DMS153 (cell line): ENCODE measurements around the gene MGAT4B.
"Not testable (repeated sequence)": the region's sequence is repeated elsewhere in the genome, so short reads cannot be mapped to it uniquely, and the experiment has no call there.

Experiments used
- DNase-seq: peaks from one replicate; lab custom pipeline; 2025; lab: John Stamatoyannopoulos, UW

MGAT4B gene

DNA sequence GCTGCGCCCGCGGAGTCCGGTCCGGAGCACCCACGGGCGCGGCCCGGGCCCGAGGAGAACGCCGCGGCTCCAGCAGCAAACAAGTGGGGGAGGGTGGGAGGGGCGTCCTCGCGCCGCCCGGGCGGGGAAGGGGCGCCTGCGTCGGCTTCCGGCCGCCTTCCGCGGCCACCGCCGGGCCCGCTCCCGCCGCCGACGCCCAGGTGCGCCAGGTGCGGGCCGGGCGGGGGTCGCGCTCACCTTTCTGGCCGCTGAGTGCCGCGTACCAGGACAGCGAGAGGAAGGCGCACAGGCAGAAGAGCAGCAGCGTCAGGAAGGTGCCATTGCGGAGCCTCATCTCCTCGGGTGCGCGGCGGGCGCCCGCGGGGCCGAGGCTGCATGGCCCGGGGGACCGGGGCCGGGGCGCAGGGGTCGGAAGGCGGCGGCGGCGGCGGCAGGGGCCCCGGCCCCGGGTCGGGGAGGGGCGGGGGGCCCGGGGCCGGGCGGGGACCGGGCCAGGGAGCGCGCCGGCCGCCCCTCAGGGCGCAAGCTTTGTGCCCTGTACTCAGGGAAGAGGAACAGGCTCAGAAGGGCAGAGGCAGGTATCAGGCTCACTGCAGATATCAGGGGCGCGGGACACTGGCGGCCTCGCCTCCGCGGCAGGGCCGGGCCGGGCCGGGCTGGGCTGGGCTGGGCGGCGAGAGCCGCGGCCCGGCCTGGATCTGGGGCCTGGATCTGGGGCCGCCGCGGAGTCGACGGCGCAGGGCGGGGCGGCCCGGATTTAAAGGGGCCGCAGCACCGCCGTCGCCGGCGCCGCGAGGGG is at the start of gene MGAT4B:
MGAT4B (minus strand) TSS at position 617 of the 799 bp plus-strand sequence; CDS start at position 334, 283 bp downstream.
- no peak for DNase-seq

GRCh38 chr5:179854356-179854755 is 47.7 kb upstream of the MGAT4B start:
- no peak for DNase-seq

DNA sequence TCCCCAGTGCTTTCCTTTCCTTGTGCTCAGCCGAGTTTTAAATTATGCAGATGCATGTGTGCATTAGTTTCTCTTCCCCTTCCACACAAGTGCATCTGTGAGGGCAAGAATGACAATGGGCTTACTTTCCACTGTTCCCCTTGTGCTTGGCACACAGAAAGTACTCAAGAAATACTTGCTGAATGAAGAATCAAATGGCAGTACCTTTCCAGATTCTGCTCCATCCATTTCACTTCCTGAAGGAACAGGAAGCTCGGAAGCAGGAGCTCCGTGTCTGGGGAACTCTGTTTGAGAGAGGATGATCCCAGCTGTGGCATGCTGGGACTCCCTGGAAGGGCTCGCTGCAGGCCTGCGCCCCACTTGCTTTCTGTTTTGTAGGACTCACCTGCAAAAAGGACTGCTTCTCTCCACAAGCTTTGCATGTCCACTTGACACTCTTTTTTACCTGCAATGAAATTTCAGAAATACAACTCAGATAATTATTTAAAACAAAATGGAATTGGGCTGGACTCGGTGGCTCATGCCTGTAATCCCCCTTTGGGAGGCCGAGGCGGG is 46.4 kb upstream of the MGAT4B start:
- DNase-seq: no peak

DNA sequence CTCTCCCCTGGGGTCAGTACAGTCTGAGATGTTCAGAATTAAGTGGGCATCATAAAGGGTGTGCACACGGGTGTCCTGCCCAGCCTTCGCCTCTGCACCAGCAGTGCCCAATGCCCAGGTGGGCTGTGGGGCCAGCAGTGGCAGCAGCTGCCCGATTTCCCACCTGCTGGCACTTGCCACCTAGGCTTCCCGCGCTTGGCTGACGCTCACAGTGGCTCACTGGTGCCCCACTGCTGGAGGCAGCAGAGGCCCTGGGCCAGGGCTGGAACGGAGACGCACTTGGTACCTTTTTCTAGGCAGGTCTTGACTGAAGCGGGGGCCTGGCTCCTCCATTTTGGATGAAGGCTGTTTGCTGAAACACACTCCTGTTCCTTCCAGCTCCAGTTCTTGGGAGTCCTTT is 35.0 kb upstream of the MGAT4B start:
- no peak for DNase-seq

DNA sequence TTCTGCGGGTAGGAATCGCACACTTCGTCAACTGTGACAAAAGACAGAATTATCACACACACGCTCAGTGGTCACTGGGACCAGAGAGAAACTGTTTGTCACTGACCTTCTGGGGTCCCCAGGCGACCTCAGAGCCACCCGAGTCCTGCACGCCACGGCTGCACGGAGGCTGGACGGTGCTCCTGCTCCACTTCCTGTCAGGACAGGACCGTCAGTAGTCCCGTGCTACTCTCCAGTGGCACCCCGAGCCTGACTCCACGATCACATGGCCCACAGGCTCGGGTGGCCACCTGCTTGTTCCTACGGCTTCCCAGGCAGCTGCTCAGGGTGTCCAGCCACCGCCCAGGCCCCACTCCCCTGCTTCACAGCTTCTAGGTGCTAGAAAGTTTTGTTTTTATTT is 34.1 kb upstream of the MGAT4B start:
- DNase-seq: no peak

DNA sequence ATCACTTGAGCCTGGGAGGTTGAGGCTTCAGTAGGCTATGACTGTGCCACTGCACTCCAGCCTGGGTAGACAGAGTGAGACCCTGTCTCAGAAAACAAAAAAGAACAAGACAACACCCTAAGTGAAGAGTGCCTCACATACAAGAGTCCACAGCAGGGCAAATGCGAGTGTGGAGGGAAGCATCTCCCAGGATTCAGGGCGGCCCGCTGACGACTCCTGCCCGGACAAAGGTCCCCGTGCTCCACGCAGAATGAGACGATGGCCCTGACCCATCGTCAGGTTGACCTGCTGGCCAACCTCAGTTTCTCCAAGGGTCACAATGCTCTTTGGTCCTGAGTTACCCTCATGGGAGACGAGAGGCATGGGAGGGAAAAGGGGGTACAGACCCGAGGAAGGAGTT is 33.7 kb upstream of the MGAT4B start:
- DNase-seq: no peak

DNA sequence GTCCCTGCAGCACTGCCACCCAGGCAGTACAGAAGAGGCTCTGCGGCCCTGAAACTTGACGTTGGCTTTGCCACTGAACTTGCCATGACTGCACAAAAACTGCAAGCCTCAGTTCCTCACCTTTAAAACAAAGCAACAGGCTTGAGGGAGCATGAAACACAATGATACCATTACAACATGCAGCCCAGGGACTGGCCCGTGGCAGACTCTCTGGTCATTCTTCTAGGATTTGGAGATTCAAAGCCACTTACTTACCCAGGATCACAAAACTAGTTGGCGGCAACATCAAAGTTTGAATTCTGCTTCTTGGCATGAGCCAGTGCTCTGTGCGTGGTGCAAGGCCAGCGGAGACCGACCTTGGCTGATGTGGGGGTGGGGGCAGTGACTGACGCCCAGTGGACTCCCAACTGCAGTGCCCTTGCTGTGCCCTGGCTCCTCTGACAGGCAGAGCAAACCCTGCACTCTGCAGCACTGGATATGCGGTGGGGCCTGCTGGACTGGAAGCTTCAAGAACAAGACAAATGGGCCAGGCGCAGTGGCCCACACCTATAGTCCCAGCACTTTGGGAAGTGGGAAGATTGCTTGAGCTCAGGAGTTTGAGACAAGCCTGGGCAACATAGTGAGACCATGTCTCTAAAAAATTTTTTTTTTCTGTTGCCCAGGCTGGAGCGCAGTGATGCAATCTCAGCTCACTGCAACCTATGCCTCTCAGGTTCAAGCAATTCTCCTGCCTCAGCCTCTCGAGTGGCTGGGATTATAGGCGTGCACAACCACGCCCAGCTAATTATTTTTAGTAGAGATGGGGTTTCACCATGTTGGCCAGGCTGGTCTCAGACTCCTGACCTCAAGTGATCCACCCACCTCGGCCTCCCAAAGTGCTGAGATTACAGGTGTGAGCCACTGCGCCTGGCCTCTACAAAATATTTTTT is 32.9 kb upstream of the MGAT4B start:
- no peak for DNase-seq

GRCh38 chr5:179837076-179838011 is 30.7 kb upstream of the MGAT4B start:
- DNase-seq: no peak

GRCh38 chr5:179836225-179837019 is 29.8 kb upstream of the MGAT4B start:
- DNase-seq: no peak

GRCh38 chr5:179834871-179835270 is 28.2 kb upstream of the MGAT4B start:
- not testable (repeated sequence) for DNase-seq

DNA sequence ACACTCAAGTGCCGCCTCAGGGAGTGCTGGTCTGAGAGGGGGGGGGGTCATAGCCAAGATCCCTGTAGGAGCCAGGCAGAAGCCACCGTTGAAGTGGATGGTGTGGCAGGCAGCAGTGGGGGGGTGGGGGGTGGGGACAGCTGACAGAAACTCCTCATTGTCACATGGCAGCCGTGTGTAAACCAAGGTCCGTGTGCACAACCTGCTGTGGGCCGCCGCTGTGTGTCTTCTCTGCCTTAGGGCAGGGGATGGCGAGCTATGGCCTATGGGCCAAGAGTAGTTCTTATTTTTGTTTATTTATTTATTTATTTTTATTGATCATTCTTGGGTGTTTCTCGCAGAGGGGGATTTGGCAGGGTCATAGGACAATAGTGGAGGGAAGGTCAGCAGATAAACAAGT is 27.5 kb upstream of the MGAT4B start:
- DNase-seq: no peak

GRCh38 chr5:179833709-179834070 is 27.0 kb upstream of the MGAT4B start:
- DNase-seq: no peak

DNA sequence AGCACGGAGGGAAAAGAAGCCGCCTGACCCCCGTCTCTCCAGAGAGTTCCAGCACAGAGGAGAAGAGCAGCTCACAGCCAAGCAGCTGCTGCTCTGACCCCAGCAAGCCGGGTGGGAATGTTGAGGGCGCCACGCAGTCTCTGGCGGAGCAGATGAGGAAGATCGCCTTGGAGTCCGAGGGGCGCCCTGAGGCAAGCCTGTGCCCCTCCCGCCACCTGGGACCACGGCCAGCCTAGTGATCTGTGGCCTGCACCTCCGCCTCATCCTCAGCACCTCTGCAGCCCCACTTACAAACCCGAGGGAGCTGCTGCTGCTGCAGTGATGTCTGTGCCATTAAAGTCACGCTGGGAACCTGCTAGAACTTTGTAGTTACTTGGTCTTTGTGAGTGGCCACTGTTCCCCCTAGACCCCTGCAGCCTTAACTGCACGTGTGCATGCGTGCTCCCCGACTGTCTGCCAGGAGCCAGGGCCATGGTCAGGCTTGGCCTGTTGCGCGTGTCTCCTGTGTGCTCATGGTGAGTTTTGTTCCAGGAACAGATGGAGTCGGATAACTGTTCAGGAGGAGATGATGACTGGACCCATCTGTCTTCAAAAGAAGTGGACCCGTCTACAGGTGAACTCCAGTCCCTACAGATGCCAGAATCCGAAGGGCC is 26.5 kb upstream of the MGAT4B start:
- DNase-seq: no peak

DNA sequence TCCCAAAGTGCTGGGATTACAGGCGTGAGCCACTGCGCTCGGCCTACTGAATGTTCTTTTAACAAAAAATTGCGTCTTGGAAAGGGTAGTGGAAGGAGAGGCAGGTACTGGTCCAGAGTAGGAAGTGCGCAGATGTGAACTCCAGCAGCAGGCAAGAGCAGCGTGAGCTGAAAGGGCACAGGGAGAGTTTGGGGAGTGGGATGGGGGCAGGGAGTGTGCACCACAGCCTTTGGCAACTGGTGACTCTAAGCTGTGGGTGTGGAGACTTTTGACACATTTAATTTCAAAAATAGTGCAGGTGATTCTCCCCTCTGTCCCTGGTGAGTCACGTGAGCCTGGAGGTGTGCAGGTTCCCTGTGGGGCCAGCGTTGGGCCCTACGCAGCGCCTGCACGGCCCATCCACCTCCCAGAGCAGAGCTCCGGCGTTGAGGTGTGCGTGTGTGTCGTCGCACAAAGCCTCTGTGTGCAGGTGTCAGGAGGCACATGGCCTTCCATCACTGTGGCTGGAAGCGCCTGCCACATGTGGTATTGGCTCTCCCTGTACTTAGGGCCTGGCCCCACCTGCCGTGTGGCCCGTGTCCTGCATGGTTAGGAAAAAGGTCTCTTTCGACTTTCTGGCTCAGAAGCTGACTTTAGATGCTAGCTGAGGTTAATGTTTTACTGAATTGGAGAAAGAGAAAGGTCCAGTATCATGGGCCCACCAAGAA is 25.5 kb upstream of the MGAT4B start:
- DNase-seq: no peak

- no peak for DNase-seq
These were observed 24.3 kb upstream of the MGAT4B start for GRCh38 chr5:179830818-179831468.

DNA sequence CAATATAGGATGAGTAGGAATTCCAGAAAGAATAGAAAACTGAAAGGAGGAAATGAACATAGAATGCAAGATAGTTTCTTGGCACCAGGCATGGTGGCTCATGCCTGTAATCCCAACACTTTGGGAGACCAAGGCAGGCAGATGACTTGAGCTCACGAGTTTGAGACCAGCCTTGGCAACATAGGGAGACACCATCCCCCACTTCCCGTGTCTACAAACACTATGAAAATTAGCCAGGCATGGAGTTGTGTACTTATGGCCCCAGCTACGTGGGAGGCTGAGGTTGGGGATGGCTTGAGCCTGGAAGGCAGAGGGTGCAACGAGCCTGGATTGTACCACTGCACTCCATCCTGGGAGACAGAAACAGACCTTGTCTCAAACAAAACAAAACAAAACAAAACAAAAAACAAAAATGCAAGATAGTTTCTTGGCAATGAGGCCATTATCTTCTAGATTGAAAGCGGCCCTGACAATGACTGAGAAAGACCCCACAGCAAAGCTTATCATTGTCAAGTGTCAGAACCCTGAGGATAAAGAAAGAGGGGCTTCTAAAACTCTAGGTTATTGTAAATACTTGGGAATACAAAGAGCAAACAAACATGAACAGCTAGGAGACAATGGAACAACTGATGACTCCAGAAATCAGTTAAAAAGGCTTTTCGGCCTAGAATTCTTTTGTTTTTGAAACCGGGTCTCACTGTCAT is 23.2 kb upstream of the MGAT4B start:
- DNase-seq: no peak

DNA sequence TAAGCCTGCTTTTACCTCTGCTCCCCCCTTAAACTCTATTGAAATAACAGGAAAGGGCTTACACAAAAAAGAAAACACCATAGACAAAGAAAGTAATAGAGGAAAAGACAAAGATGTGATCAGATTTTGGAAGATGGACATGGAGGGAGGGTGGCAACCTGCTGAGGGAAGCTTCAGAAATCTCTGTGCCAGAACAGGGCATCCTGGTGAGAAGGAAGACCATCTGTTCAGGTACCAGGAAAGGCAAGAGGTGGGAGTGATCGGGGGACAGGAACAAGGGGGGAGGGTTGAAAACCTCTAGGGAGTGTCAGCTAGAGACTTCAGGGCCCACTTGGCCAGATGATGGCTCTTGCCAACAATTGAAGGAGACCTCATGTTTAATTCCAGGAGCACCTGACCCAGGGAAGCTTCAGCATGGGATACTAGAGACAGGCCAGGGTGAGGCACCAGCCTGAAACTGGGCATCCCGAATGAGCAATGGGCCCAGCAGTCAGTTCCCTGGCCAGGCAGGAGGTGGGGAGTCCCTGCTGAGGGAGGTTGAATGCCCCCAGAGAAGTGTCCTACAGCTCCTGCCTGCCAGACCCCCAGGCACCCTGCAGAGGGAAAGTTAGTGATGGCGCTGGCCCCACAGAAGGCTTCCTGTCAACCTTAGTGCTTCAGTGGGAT is 22.2 kb upstream of the MGAT4B start:
- no peak for DNase-seq

- DNase-seq: no peak
These were observed 21.0 kb upstream of the MGAT4B start for GRCh38 chr5:179827680-179828079.
